ENCODE measurements around the gene TTLL8.

DNA sequence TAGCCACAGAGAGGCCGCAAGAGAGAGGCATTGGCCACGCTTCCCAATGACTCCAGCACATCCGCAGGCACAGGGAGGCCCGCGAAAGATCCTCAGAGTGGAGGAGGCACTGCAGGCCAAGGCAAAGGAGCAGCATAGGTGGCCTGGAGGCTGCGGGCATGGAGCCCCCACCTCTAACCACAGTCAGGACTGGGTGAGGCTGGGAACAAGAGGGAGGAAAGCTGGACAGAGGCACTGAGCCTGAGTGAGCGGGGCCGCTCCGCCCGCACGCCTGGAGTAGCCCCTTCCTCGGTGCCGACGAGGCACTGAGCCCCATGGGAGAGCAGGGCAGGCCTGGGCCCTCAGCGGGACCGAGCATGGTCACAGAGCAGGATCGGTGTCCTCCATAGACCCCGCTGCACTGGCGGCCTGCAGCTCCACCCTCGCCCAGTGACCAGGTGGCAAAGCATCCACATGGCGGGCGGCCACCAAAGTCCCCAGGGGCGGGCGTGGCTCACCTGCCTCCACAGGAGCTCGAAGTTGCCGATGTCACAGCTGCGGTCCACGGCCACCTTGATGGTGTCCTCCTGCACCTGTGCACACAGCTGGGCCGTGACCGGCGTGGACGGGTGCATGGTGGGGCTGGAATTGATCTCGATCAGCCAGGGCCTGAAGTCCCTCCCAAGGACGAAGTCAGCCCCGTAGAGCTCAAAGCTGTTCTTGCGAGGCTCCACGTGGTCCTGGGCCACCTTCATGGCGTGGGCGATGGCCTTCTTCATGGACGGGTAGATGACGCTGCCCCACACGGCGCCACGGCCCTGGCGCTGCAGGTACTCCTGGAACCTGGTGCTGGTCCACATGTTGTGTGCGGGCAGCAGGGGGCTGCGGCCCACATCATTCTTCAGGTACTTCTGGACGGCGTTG, 26.7 kb downstream of the TTLL8 start:
- no peak for TF ChIP-seq LEF1 (IDR thresholded peaks at IDR 0.05; ENCODE audit: borderline replicate concordance)
- no peak for TF ChIP-seq HDGF (IDR thresholded peaks at IDR 0.05; ENCODE audit: borderline replicate concordance)
- TF ChIP-seq FOXM1 (IDR thresholded peaks at IDR 0.05; ENCODE audit: borderline replicate concordance), result no peak
- TF ChIP-seq FOXA1 (IDR thresholded peaks at IDR 0.05), result no peak
- no peak for TF ChIP-seq NFRKB (IDR thresholded peaks at IDR 0.05)
- no peak for TF ChIP-seq ZNF384 (IDR thresholded peaks at IDR 0.05)
- no peak for TF ChIP-seq SP1 (IDR thresholded peaks at IDR 0.05)
